Measurements from ENCODE around the gene RNF38.

Gene RNF38

DNA sequence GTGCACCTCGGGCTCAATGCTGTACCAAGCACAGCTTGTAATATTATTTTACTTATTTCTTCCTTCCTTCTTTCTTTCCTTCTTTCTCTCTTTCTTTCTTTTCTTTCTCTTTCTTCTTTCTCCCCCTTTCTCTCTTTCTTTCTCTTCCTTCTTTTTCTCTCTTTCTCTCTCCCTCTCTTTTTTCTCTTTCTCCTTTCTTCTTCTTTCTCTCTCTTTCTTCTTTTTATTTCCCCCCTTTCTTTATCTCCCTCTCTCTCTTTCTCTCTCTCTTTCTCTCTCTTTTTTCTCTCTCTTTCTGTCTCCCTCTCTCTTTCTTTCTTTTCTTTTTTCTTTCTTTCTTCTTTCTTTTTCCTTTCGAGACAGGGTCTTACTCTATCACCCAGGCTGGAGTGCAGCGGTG, 109.1 kb downstream of the RNF38 start:
- no peak for DNase-seq

DNA sequence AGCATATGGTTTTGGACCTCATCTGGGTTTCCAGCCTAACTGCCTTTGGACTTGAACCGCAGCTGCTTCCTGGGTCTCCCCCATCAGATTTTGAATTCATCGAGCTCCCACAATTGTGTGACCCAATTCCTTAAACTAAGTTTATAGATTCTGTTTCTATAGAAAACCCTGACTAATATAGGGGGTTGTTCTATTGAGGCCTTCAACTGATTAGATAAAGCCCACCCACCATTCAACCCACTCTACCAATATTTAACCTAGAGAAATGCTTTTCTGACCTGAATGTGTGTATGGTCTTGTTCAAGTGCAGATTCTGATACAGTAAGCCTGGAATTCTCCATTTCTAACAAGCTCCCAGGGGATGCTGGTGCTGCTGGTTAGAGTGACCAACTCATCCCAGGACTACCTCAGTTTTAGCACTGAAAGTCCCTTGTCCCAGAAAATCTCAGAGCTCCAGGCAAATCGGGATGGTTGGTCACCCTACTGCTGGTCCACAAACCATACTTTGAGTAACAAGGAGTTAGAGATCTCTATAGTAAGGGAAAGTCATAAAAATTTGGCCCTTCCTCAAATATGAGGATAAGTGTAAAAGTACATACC, 110.1 kb downstream of the RNF38 start:
- DNase-seq = no peak

DNA sequence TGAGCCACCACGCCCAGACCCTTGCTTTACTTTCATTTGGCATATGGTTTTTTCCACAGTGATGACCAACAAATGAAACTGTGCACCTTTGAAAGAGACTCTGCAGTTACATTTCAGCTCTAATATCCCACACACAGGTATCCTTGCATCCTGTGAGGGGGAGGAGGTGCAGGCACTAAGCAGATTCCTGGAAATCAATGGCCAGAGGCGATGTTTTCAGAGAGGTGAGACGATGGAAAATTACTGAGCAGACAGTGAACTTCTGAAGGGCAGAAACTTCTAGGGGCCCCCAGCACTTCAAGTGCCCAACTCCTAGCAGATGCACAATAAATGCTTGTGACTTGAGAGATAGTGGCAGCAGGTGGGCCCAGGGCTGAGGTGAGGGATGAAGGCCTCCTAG, 112.0 kb downstream of the RNF38 start:
- DNase-seq = no peak

All from DMS53 (cell line).